AG04450 (cell line): Measurements from ENCODE around the gene MYO5A. TPM values are rescaled to one million over a fixed set of nuclear protein-coding genes. Genes with fewer than 3 reads are reported as not detected.
"Not testable (repeated sequence)": the region's sequence is repeated elsewhere in the genome, so short reads cannot be mapped to it uniquely, and the experiment has no call there.

Experiments used
- CTCF ChIA-PET: fragments of 300-600, 350-600 bp; formaldehyde crosslinking; extraction: SDS; loops from one replicate; lab custom pipeline; 2022; ENCODE audit warnings: antibody characterized with exemption, inconsistent platforms; lab: Charles Lee
- POLR2A ChIA-PET: fragments of 350-600 bp; formaldehyde crosslinking; extraction: SDS; loops from one replicate; lab custom pipeline; 2021; ENCODE audit warnings: antibody characterized with exemption, inconsistent platforms; lab: Yijun Ruan, JAX
- DNase-seq: peaks from one replicate; pipeline ENCODE4 v3.0.0-alpha.2; 2011; ENCODE audit warnings: low read depth, low spot score
- H3K27ac ChIP-seq: one replicate; pipeline ENCODE4 v1.5.1; 2012; ENCODE audit warnings: low read depth, low read length, control low read depth
- H3K27me3 ChIP-seq: one replicate; pipeline ENCODE4 v1.6.0; 2012; ENCODE audit warnings: low read length; ENCODE audit not compliant: control insufficient read depth, insufficient read depth
- H3K4me3 ChIP-seq: 2 replicates; pipeline ENCODE4 v1.5.1; 2011; ENCODE audit warnings: mild to moderate bottlenecking, low read depth, low read length, control low read depth
- H3K9me3 ChIP-seq: 2 replicates; pipeline ENCODE4 v1.5.1; 2012; ENCODE audit warnings: low read length; ENCODE audit not compliant: control insufficient read depth, insufficient read depth
- CTCF ChIP-seq: IDR thresholded peaks from 2 replicates; pipeline ENCODE4 v1.5.1; 2011; ENCODE audit warnings: low read depth, low read length, control low read depth, inconsistent platforms
- polyA plus RNA-seq: library from polyadenylated mRNA; depleted of rRNA; stranded (reverse); fragments of >200 nt; gene quantifications from 2 replicates; pipeline ENCODE4 v1.2.3, GENCODE V29; 2011

Gene MYO5A
- polyA plus RNA-seq, 1 experiment, result 37.2 TPM

DNA sequence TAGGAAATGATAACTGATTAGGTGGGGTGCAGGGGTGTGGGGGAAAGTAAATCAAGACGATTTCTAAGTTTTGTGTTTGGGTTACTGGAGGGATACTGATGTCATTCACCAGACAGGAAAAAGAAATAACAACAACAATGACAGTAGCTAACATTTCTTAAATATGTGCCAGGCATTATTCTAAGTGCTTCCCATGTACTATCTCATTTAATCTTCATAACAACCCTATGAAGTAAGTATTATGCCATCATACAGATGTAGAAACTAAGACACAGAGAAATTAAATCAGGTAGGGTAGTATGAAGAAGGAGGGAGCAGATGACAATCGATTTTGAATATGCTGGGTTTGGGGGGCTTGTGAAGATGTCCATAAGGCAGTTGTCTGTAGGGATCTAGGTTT is 13.3 kb downstream of the MYO5A start:
- no peak overlapping the region for H3K27ac ChIP-seq
- ChIA-PET POLR2A (interaction anchor here (0.6 kb wide), 2 partner anchors 26 to 71 kb away, joined by 3 to 4 read pairs; no protein-coding TSS in a partner anchor), CTCF (no interaction called here)
- no peaks in the 10 kb centered on the region for H3K27me3 ChIP-seq
- DNase-seq, result no peak
- no peak overlapping the region for H3K4me3 ChIP-seq
- no peaks in the 10 kb centered on the region for H3K9me3 ChIP-seq
- TF ChIP-seq CTCF, result no peak

- Histone ChIP-seq H3K9me3 (no peaks in the 10 kb centered on the region), H3K4me3 (no peak overlapping the region), H3K27me3 (no peaks in the 10 kb centered on the region), H3K27ac (no peak overlapping the region)
- no peak for DNase-seq
- ChIA-PET POLR2A (interaction anchor here (0.6 kb wide), 1 partner anchor 70 kb away, joined by 3 read pairs; no protein-coding TSS in a partner anchor), CTCF (no interaction called here)
- no peak for TF ChIP-seq CTCF
Observed at GRCh38 chr15:52514482-52514881, 14.2 kb downstream of the MYO5A start.

DNA sequence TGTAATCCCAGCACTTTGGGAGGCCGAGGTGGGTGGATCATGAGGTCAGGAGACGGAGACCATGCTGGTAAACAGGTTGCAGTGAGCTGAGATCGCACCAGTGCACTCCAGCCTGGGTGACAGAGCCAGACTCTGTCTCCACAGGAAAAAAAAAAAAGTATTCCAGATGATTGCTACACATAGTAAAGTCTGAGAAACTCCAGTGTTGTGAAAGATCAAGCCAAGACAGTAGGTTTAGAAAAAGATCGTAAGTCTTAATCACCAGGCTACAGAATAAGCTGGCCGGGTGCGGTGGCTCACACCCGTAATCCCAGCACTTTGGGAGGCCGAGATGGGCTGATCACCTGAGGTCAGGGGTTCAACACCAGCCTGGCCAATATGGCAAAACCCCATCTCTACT is 15.8 kb downstream of the MYO5A start:
- H3K27ac ChIP-seq, DNase-seq, POLR2A ChIA-PET, CTCF ChIA-PET, H3K4me3 ChIP-seq, H3K9me3 ChIP-seq, H3K27me3 ChIP-seq: not testable (repeated sequence)

- TF ChIP-seq CTCF, result no peak
- Histone ChIP-seq H3K9me3 (no peaks in the 10 kb centered on the region), H3K27me3 (no peaks in the 10 kb centered on the region), H3K27ac (no peak overlapping the region), H3K4me3 (no peak overlapping the region)
- CTCF ChIA-PET, result interaction anchor here (1.7 kb wide), 1 partner anchor 254 kb away, joined by 5 read pairs; no protein-coding TSS in a partner anchor
- DNase-seq, result no peak
- POLR2A ChIA-PET, result no interaction called here
Observed at GRCh38 chr15:52511084-52511483, 17.6 kb downstream of the MYO5A start.

DNA sequence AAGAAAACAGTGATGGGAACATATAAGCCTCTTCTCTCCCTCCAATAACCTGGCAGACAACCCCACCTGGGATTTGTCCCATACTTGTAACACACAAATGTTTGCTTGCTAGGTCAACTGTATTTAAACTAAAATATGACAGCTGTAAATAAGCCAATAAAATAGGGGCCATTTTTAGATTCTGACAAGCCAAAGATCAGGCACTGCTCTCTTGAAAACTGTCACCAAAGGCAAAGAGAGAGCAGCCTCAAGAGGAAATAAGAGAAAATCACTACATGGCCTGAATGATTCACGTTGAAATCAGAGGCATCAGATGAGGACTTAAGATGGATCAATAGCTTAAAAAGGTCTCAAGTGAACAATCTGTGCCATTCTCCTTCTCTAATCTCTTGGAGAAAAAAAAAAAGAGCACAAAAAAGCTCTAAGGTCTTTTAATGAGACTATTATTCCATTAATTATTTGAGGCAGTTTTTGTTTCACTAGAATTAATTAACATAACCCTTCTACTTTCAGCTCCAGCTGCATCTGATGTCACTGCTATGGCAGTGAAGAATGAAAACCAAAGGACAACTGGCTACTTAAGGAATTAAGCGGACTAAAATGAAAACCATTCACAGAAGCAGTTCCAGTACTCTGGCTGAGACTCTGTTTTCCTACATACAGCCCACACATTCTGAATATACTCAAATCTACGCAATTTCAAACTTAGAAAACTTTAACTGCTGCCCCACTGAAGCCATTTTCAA is 19.0 kb downstream of the MYO5A start:
- H3K27ac ChIP-seq, result no peak overlapping the region
- ChIA-PET POLR2A (no interaction called here), CTCF (interaction anchor here (1.7 kb wide), 1 partner anchor 253 kb away, joined by 5 read pairs; no protein-coding TSS in a partner anchor)
- DNase-seq, result no peak
- H3K9me3 ChIP-seq, result no peaks in the 10 kb centered on the region
- no peak for TF ChIP-seq CTCF
- H3K27me3 ChIP-seq, result no peaks in the 10 kb centered on the region
- no peak overlapping the region for H3K4me3 ChIP-seq
